Astrocyte of the spinal cord (primary cell): ENCODE data around the gene PDIK1L.

Source experiments
- DNase-seq: peaks from one replicate; pipeline ENCODE4 v3.0.0; 2011; ENCODE audit warnings: low read depth, low spot score
- H3K4me3 ChIP-seq: 2 replicates; pipeline ENCODE4 v1.5.1; 2011; ENCODE audit warnings: low read depth, mild to moderate bottlenecking, low read length, moderate library complexity
- CTCF ChIP-seq: IDR thresholded peaks from 2 replicates; pipeline ENCODE4 v1.5.1; 2012; ENCODE audit warnings: low read depth, mild to moderate bottlenecking, low read length, inconsistent platforms
- in situ Hi-C: cut with HindIII; loops from 2 replicates; pipeline ENCODE4 v1.10.0; 2017; ENCODE audit warnings: low sequenced_read_pairs

Gene PDIK1L

DNA sequence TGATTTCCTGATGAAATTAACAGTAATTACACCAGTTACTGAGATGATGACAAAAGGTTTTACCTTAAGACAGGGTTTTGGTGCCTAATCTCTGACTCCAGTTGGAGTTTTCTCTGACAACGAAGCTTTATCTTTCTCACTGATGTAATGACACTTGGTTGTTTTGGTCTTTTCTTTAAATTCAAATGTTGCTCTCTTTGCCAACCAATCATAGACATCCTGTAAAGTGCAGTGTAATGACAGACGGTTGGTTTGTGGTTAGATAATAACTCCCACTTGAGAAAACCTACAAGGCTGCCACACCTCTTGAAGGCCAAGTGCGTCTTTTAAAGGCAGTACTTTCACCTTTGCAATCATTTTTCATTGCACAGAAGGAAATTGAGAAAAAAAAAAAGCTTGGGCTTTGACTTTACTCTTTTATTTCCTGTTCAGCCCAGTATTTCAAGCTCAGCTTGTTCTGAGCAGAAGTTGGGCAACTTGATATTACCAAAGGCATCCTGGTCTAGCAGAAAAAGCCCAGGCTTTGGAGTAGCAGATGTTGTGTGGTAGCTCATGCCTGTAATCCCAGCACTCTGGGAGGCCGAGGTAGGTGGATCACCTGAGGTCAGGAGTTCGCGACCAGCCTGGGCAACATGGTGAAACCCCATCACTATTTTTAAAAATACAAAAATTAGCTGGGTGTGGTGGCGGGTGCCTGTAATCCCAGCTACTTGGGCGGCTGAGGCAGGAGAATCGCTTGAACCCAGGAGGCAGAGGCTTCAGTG, 14.9 kb downstream of the PDIK1L start:
- peak; percentile 33 for DNase-seq
- TF ChIP-seq CTCF = no peak
- no peak overlapping the region for H3K4me3 ChIP-seq
- in situ Hi-C loops = no loop called here

- DNase-seq = no peak
- no peak overlapping the region for H3K4me3 ChIP-seq
- in situ Hi-C loops = no loop called here
- TF ChIP-seq CTCF = no peak
Measured at GRCh38 chr1:26127235-26128163, 15.9 kb downstream of the PDIK1L start.

DNA sequence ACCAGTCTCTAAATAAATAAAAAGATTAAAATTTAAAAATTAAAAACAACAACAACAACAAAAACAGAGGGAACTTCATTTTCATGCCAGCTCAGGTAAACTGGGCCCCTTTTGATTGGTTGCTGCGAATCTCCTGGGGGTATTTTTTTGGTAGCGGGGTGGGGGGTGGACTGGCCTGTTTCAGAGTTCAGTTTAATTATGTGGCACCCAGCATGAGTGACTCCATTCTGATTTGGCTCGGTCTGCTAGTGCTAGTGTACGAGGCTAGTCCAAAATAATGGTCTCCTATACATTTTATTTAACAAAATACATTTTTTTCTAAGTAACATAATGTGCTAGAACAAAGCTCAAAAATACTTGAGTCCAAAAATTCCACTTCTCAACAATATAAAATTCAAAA, 18.2 kb downstream of the PDIK1L start:
- in situ Hi-C loops = no loop called here
- no peak overlapping the region for H3K4me3 ChIP-seq
- no peak for TF ChIP-seq CTCF
- DNase-seq = no peak

DNA sequence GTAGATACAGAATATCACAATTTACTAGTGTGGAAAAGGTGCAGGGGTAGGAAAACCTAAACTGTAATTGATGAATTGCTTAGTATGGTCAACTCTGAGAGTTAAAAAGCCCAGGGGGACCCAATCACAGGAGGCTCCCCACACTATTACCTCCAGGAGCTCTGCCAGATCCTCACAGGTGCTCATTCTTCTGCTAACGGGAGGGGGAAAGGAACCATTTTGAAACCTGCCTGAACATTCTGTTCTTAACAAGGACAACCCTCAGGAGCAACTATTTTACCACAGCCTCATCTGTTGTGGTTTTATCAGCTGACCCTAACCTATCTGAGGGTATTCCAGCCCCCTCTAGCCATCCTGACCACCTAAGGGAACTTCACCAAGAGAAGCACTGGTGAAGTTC, 19.1 kb downstream of the PDIK1L start:
- DNase-seq = no peak
- in situ Hi-C loops = no loop called here
- no peak for TF ChIP-seq CTCF
- no peak overlapping the region for H3K4me3 ChIP-seq

GRCh38 chr1:26132128-26132833, 20.7 kb downstream of the PDIK1L start:
- H3K4me3 ChIP-seq = no peak overlapping the region
- in situ Hi-C loops = no loop called here
- DNase-seq = no peak
- no peak for TF ChIP-seq CTCF

DNA sequence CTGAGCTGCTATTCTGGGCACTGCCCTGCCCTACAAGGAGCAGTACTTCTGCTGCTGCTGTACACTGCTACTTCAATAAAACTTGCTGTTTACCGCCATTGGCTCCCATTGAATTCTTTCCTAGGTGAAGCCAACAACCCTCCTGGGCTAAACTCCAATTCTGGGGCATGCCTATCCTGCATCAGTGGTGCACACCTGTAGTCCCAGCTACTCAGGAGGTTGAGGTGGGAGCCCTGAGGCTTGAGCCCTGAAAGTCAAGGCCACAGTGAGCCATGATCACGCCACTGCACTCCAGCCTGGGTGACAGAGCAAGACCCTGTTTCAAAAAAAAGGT, 21.2 kb downstream of the PDIK1L start:
- TF ChIP-seq CTCF = no peak
- no peak for DNase-seq
- H3K4me3 ChIP-seq = no peak overlapping the region
- in situ Hi-C loops = no loop called here
